HL-60 (cell line): ENCODE measurements around the gene RRP1.

Experiments used
- DNase-seq, 2 experiments: peaks; one replicate each; pipeline ENCODE4 v3.0.0-alpha.2; 2010 to 2020; ENCODE audit warnings: low read depth in 1 of 2, low spot score in 1 of 2
- H3K27ac ChIP-seq: fragments of 250-450 bp; sonication (Bioruptor Pico); replicated peaks from 2 replicates; pipeline ENCODE4 v1.5.1; 2020; ENCODE audit warnings: mild to moderate bottlenecking, moderate library complexity
- H3K27me3 ChIP-seq: fragments of 250-450 bp; sonication (Bioruptor Pico); 2 replicates; pipeline ENCODE4 v1.5.1; 2021; ENCODE audit warnings: mild to moderate bottlenecking, moderate library complexity; ENCODE audit not compliant: insufficient read depth, poor library complexity, severe bottlenecking
- H3K4me3 ChIP-seq: replicated peaks from 2 replicates; pipeline ENCODE4 v1.5.1; 2011; ENCODE audit warnings: mild to moderate bottlenecking, control low read depth, low read length; ENCODE audit not compliant: insufficient read depth
- GABPA ChIP-seq: IDR thresholded peaks from 2 replicates; pipeline ENCODE4 v1.6.1; 2012; ENCODE audit warnings: low read depth
- POLR2AphosphoS5 ChIP-seq: IDR thresholded peaks from 2 replicates; pipeline ENCODE4 v1.6.1; 2012; ENCODE audit warnings: low read depth
- REST ChIP-seq: IDR thresholded peaks from 2 replicates; pipeline ENCODE4 v1.6.1; 2012; ENCODE audit warnings: low read depth; ENCODE audit not compliant: insufficient replicate concordance
- SPI1 ChIP-seq: IDR thresholded peaks from 2 replicates; pipeline ENCODE4 v1.6.1; 2012; ENCODE audit warnings: low read depth, mild to moderate bottlenecking, borderline replicate concordance
- TF ChIP-seq, protein P1 (sequence below): IDR thresholded peaks from one replicate; pipeline ENCODE4 v1.5.1; 2011; ENCODE audit warnings: low read length, control low read depth, inconsistent platforms; ENCODE audit not compliant: insufficient read depth

RRP1 gene

GRCh38 chr21:43786807-43787440, 2.5 kb upstream of the RRP1 start:
- Histone ChIP-seq H3K27ac (no peak overlapping the region), H3K4me3 (no peak overlapping the region), H3K27me3 (no peaks in the 10 kb centered on the region)
- no peak for DNase-seq
- no peak for TF ChIP-seq SPI1
- no peak for TF ChIP-seq POLR2AphosphoS5
- TF ChIP-seq, protein P1, sequence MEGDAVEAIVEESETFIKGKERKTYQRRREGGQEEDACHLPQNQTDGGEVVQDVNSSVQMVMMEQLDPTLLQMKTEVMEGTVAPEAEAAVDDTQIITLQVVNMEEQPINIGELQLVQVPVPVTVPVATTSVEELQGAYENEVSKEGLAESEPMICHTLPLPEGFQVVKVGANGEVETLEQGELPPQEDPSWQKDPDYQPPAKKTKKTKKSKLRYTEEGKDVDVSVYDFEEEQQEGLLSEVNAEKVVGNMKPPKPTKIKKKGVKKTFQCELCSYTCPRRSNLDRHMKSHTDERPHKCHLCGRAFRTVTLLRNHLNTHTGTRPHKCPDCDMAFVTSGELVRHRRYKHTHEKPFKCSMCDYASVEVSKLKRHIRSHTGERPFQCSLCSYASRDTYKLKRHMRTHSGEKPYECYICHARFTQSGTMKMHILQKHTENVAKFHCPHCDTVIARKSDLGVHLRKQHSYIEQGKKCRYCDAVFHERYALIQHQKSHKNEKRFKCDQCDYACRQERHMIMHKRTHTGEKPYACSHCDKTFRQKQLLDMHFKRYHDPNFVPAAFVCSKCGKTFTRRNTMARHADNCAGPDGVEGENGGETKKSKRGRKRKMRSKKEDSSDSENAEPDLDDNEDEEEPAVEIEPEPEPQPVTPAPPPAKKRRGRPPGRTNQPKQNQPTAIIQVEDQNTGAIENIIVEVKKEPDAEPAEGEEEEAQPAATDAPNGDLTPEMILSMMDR, result no peak
- no peak for TF ChIP-seq REST
- no peak for TF ChIP-seq GABPA

DNA sequence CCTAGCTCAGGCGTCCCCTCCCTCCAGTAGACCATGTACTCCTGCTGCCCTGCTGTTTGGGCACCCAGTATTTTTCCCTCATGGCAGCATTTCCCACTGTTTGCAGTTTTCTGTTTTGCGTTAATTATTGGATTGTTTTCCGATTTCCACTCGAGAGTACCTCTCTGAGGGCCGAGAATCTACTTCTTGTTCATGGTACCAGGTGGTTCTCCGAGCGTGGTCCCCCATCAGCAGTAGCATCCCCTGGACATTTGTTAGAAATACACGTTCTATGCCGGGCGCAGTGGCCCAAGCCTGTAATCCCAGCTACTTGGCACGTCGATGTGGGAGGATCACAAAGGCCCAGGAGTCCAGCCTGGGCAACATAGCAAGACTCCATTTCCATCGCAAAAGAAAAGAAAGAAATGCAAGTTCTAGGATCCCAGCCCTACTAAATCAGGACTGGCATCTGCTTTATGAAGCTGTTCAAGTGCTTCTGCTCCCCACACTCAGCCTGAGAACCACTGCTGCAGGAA, 690 bp downstream of the RRP1 start:
- Histone ChIP-seq H3K27me3 (no peaks in the 10 kb centered on the region), H3K27ac (peak overlapping the region; percentile 80), H3K4me3 (peak overlapping the region; percentile 97)
- TF ChIP-seq SPI1 (no peak), GABPA (no peak), POLR2AphosphoS5 (no peak), REST (no peak)
- TF ChIP-seq, protein P1, result no peak
- DNase-seq, result no peak

- TF ChIP-seq POLR2AphosphoS5, result no peak
- TF ChIP-seq, protein P1, result no peak
- TF ChIP-seq SPI1, result no peak
- TF ChIP-seq GABPA, result no peak
- TF ChIP-seq REST, result no peak
- Histone ChIP-seq H3K27me3 (no peaks in the 10 kb centered on the region), H3K4me3 (no peak overlapping the region), H3K27ac (no peak overlapping the region)
- no peak for DNase-seq
Measured at GRCh38 chr21:43792406-43792805, 3.0 kb downstream of the RRP1 start.
